ENCODE measurements around the gene CSPG4.
"Not testable (repeated sequence)": the region's sequence is repeated elsewhere in the genome, so short reads cannot be mapped to it uniquely, and the experiment has no call there.

CSPG4 gene

GRCh38 chr15:75725719-75726607 is 13.3 kb upstream of the CSPG4 start:
- no peak for DNase-seq (ENCODE audit: low read depth, low spot score)

- no peak for DNase-seq (ENCODE audit: low read depth, low spot score)
These were observed 12.5 kb upstream of the CSPG4 start for GRCh38 chr15:75725006-75725718.

- DNase-seq (ENCODE audit: low read depth, low spot score): peak; percentile 97
These were observed 11.4 kb upstream of the CSPG4 start for GRCh38 chr15:75723847-75724660.

- no peak for DNase-seq (ENCODE audit: low read depth, low spot score)
These were observed 10.7 kb upstream of the CSPG4 start for GRCh38 chr15:75723171-75723846.

GRCh38 chr15:75721923-75722870 is 9.5 kb upstream of the CSPG4 start:
- no peak for DNase-seq (ENCODE audit: low read depth, low spot score)

GRCh38 chr15:75721480-75721922 is 8.9 kb upstream of the CSPG4 start:
- DNase-seq (ENCODE audit: low read depth, low spot score): no peak

GRCh38 chr15:75720787-75721479 is 8.3 kb upstream of the CSPG4 start:
- peak; percentile 77 for DNase-seq (ENCODE audit: low read depth, low spot score)

- DNase-seq (ENCODE audit: low read depth, low spot score): no peak
These were observed 7.6 kb upstream of the CSPG4 start for GRCh38 chr15:75720297-75720696.

GRCh38 chr15:75718328-75718727 is 5.7 kb upstream of the CSPG4 start:
- peak; percentile 75 for DNase-seq (ENCODE audit: low read depth, low spot score)

- DNase-seq (ENCODE audit: low read depth, low spot score): not testable (repeated sequence)
These were observed 4.4 kb upstream of the CSPG4 start for GRCh38 chr15:75717001-75717400.

GRCh38 chr15:75716249-75716950 is 3.8 kb upstream of the CSPG4 start:
- not testable (repeated sequence) for DNase-seq (ENCODE audit: low read depth, low spot score)

GRCh38 chr15:75715312-75715832 is 2.7 kb upstream of the CSPG4 start:
- not testable (repeated sequence) for DNase-seq (ENCODE audit: low read depth, low spot score)

GRCh38 chr15:75714195-75714594 is 1.5 kb upstream of the CSPG4 start:
- no peak for DNase-seq (ENCODE audit: low read depth, low spot score)

GRCh38 chr15:75713338-75713895 is 769 bp upstream of the CSPG4 start:
- DNase-seq (ENCODE audit: low read depth, low spot score): no peak

- DNase-seq (ENCODE audit: low read depth, low spot score): not testable (repeated sequence)
These were observed 1.2 kb downstream of the CSPG4 start for GRCh38 chr15:75711495-75711894.

GRCh38 chr15:75710874-75711273 is 1.8 kb downstream of the CSPG4 start:
- not testable (repeated sequence) for DNase-seq (ENCODE audit: low read depth, low spot score)

GRCh38 chr15:75709458-75709857 is 3.2 kb downstream of the CSPG4 start:
- peak; percentile 85 for DNase-seq (ENCODE audit: low read depth, low spot score)

- no peak for DNase-seq (ENCODE audit: low read depth, low spot score)
These were observed 6.0 kb downstream of the CSPG4 start for GRCh38 chr15:75706682-75706954.

Data from astrocyte of the hippocampus (primary cell).